Tibial nerve (tissue), 4 donors: Measurements from ENCODE around the gene SMARCA4. TPM values are rescaled to one million over a fixed set of nuclear protein-coding genes. Genes with fewer than 3 reads are reported as not detected.

Source experiments
- DNase-seq, 2 donors: peaks; one replicate each; pipeline ENCODE4 v3.0.0-alpha.2; 2019; ENCODE audit warnings: low spot score in 2 of 2
- H3K27ac ChIP-seq, 4 donors: fragments of 200-600 bp; sonication (generic) in 3 of 4; one replicate each; pipeline ENCODE4 v1.5.1; 2017 to 2019; ENCODE audit warnings: mild to moderate bottlenecking in 1 of 4
- H3K27me3 ChIP-seq, 2 donors: fragments of 200-600 bp; sonication (generic) in 1 of 2; one replicate each; pipeline versions ENCODE4 v1.5.1 to v1.6.0; 2017 to 2019
- H3K36me3 ChIP-seq, 3 donors: fragments of 200-600 bp; sonication (generic); one replicate each; pipeline ENCODE4 v1.5.1; 2018 to 2019
- H3K4me1 ChIP-seq, 4 donors: fragments of 200-600 bp; sonication (generic) in 3 of 4; one replicate each; pipeline ENCODE4 v1.5.1; 2017 to 2019
- H3K4me3 ChIP-seq, 4 donors: fragments of 200-600 bp; sonication (generic) in 3 of 4; one replicate each; pipeline ENCODE4 v1.5.1; 2017 to 2019; ENCODE audit warnings: mild to moderate bottlenecking in 1 of 4, moderate library complexity in 1 of 4
- H3K9me3 ChIP-seq, 4 donors: fragments of 200-600 bp; sonication (generic) in 3 of 4; one replicate each; pipeline ENCODE4 v1.5.1; 2017 to 2019
- CTCF ChIP-seq, 5 experiments: fragments of 200-600 bp in 3 of 5; fragments of 450-650 bp in 2 of 5; sonication (generic) in 3 of 5; IDR thresholded peaks; one replicate each; pipeline ENCODE4 v1.5.1; 2016 to 2019; ENCODE audit warnings: antibody characterized with exemption in 5 of 5, mild to moderate bottlenecking in 3 of 5, moderate library complexity in 2 of 5
- EP300 ChIP-seq, 2 donors: sonication (generic); formaldehyde crosslinking; IDR thresholded peaks; one replicate each; pipeline ENCODE4 v1.6.1; 2017; ENCODE audit warnings: antibody characterized with exemption in 2 of 2, mild to moderate bottlenecking in 1 of 2
- POLR2A ChIP-seq, 2 donors: fragments of 450-650 bp; IDR thresholded peaks; one replicate each; pipeline ENCODE4 v1.6.1; 2017; ENCODE audit warnings: antibody characterized with exemption in 2 of 2, mild to moderate bottlenecking in 2 of 2, moderate library complexity in 2 of 2
- WGBS, 2 donors: methylation state at CpG; one replicate each; pipeline ENCODE4 v1.1.5; 2018; 5-methylcytosine and 5-hydroxymethylcytosine counted together
- total RNA-seq, 4 donors: library from RNA; depleted of rRNA; stranded (reverse); fragments of >200 nt; gene quantifications; one replicate each; pipeline ENCODE4 v1.1.0, GENCODE V29; 2016

The SMARCA4 gene
- total RNA-seq, 4 donors from 2014 or later = 54.2 to 122 (median 73.9) TPM

DNA sequence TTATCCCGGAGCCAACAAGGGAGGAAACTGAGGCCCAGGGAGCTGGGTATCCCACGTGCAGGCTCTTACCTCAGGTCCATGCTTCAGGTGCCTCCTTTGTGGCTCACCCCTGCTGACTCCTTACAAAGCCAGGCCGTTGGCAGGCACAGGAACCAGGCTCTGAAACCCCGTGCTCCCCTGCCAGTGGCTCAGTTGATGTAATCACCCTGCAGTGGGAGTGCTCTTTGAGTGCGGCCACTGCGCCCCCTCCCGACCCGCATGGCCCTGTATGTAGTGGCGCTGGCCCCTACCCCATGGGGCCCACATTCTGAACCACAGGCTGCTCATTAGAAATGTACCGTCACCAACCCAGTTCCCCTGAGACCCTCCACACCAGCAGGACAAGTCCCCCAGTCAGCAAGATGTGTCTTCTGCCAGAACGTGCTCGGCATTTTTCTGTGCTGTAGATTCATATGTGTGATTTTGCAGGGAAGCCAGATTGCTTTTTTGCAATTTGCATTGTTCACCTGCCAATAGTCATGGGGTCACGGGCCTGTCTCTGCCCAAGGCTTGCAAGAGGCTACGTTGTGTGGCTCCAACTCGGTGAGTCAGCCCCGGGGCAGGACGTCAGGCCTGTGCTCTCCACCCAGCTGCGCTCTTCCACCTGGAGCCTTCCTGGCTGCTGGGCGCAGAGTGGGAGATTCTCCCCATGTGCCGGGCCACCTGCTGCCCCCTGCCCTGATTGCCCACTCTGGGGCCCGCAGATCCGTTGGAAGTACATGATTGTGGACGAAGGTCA is 60.3 kb downstream of the SMARCA4 start:
- H3K9me3 ChIP-seq = no peaks in the 10 kb centered on the region
- H3K36me3 ChIP-seq = peaks cover 0 to 100% (median 31%) of the 10 kb centered on the region in 3 donors
- no peaks in the 10 kb centered on the region for H3K27me3 ChIP-seq
- TF ChIP-seq CTCF (IDR thresholded peaks at IDR 0.05) (no peak), EP300 (IDR thresholded peaks at IDR 0.05) (no peak)
- no peak overlapping the region for H3K4me3 ChIP-seq
- no peak for DNase-seq
- H3K4me1 ChIP-seq = peaks cover 0 to 25% (median 0%) of the 10 kb centered on the region in 4 donors
- no peak overlapping the region for H3K27ac ChIP-seq
- WGBS, 2 donors = 87 to 88% methylated on average over 21 to 23 of the region's 23 CpGs

DNA sequence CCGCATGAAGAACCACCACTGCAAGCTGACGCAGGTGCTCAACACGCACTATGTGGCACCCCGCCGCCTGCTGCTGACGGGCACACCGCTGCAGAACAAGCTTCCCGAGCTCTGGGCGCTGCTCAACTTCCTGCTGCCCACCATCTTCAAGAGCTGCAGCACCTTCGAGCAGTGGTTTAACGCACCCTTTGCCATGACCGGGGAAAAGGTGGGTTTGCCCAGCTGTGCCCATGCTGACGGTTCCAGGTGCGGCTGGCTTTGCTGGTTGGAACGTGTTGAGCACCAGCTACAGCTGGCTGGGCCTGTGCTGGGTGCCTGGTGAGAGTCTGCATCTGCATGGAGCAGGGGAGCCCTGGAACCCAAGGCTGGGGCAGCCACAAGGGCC is 60.9 kb downstream of the SMARCA4 start:
- H3K9me3 ChIP-seq = no peaks in the 10 kb centered on the region
- H3K27me3 ChIP-seq = no peaks in the 10 kb centered on the region
- no peak overlapping the region for H3K4me3 ChIP-seq
- WGBS, 2 donors = 97 to 99% methylated on average over 12 of the region's 15 CpGs
- H3K4me1 ChIP-seq = peaks cover 0 to 20% (median 0%) of the 10 kb centered on the region in 4 donors
- no peak for TF ChIP-seq EP300 (IDR thresholded peaks at IDR 0.05)
- no peak for TF ChIP-seq CTCF (IDR thresholded peaks at IDR 0.05)
- no peak for TF ChIP-seq POLR2A (IDR thresholded peaks at IDR 0.05)
- DNase-seq = no peak
- no peak overlapping the region for H3K27ac ChIP-seq
- H3K36me3 ChIP-seq = peaks cover 0 to 100% (median 31%) of the 10 kb centered on the region in 3 donors

GRCh38 chr19:11023016-11023415 is 62.2 kb downstream of the SMARCA4 start:
- no peaks in the 10 kb centered on the region for H3K27me3 ChIP-seq
- H3K9me3 ChIP-seq = no peaks in the 10 kb centered on the region
- no peak overlapping the region for H3K4me3 ChIP-seq
- 86 to 88% methylated on average over 10 to 11 of the region's 11 CpGs for WGBS, 2 donors
- peaks cover 0 to 100% (median 35%) of the 10 kb centered on the region in 3 donors for H3K36me3 ChIP-seq
- TF ChIP-seq POLR2A (IDR thresholded peaks at IDR 0.05) (no peak), EP300 (IDR thresholded peaks at IDR 0.05) (no peak), CTCF (IDR thresholded peaks at IDR 0.05) (no peak)
- H3K27ac ChIP-seq = no peak overlapping the region
- no peak for DNase-seq
- H3K4me1 ChIP-seq = peaks cover 0 to 20% (median 0%) of the 10 kb centered on the region in 4 donors

DNA sequence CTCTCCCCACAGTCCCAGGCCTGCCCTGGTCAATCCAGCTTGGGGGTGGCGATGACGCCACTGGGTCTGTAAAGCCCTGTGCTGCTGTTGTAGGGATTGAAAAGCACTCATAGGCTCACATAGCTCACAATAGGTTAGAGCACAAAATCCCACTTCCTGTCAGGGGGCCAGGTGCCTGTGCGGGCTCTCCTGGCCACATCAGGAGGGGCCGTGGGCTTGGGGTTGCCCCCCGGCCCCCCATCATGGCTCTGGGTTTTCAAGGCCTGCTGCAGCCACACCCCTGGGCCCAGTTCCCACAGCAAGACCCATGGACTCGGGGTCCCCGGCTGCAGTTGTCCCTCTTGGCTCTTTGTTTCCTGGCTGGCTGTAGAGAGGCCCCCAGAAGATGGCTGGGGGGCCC is 62.9 kb downstream of the SMARCA4 start:
- H3K36me3 ChIP-seq = peaks cover 0 to 100% (median 35%) of the 10 kb centered on the region in 3 donors
- no peak overlapping the region for H3K4me3 ChIP-seq
- H3K4me1 ChIP-seq = peaks cover 0 to 20% (median 0%) of the 10 kb centered on the region in 4 donors
- no peaks in the 10 kb centered on the region for H3K9me3 ChIP-seq
- no peaks in the 10 kb centered on the region for H3K27me3 ChIP-seq
- WGBS, 2 donors = 80 to 95% methylated on average over 7 of the region's 7 CpGs
- H3K27ac ChIP-seq = peak overlapping the region in 1 of 4 donors; percentile 73
- DNase-seq = no peak
- TF ChIP-seq EP300 (IDR thresholded peaks at IDR 0.05) (no peak), POLR2A (IDR thresholded peaks at IDR 0.05) (no peak), CTCF (IDR thresholded peaks at IDR 0.05) (no peak)

- Histone ChIP-seq H3K9me3 (no peaks in the 10 kb centered on the region), H3K36me3 (peaks cover 0 to 100% (median 30%) of the 10 kb centered on the region in 3 donors), H3K4me1 (peaks cover 0 to 20% (median 0%) of the 10 kb centered on the region in 4 donors), H3K27me3 (no peaks in the 10 kb centered on the region), H3K27ac (peak overlapping the region in 1 of 4 donors; percentile 73), H3K4me3 (no peak overlapping the region)
- DNase-seq = no peak
- WGBS, 2 donors = 74 to 79% methylated on average over 13 of the region's 13 CpGs
- no peak for TF ChIP-seq POLR2A (IDR thresholded peaks at IDR 0.05)
- TF ChIP-seq CTCF (IDR thresholded peaks at IDR 0.05) = no peak
- no peak for TF ChIP-seq EP300 (IDR thresholded peaks at IDR 0.05)
Observed at GRCh38 chr19:11024259-11024658, 63.4 kb downstream of the SMARCA4 start.
